ENCODE data around the gene AKAP3. TPM values are rescaled to one million over a fixed set of nuclear protein-coding genes. Genes with fewer than 3 reads are reported as not detected.

Gene AKAP3
- total RNA-seq, 1 donor from 2014 or later: 0.55 TPM

DNA sequence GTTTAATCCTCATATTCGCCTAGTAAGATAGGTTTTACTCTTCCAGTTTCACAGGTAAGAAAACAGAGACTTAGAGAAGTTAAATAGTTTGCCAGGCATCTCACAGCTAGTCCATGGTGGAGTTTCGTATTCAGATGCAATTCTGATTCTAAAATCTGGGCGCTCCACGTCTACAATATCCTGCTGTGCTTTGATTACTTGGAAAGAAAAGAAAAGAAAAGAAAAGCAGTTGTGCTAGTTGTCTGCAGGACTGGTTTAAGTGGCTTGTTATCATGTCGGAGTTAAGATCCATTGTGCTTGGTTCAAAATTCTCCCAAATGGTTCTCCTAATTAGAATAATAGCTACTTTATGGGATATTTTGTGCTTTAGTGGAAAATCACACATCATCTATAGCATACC, 18.6 kb downstream of the AKAP3 start:
- H3K4me3 Mint-ChIP-seq (ENCODE audit: low read depth): no peak overlapping the region
- H3K27ac Mint-ChIP-seq: no peak overlapping the region
- H3K36me3 Mint-ChIP-seq (ENCODE audit: low read depth): no peaks in the 10 kb centered on the region
- peaks cover 26% of the 10 kb centered on the region for H3K27me3 Mint-ChIP-seq (ENCODE audit: low read depth)
- no peaks in the 10 kb centered on the region for H3K4me1 Mint-ChIP-seq (ENCODE audit: low read depth)
- intact Hi-C loops (cut with micrococcal nuclease): no loop called here
- DNase-seq (ENCODE audit: low spot score): no peak
- no peaks in the 10 kb centered on the region for H3K9me3 Mint-ChIP-seq

DNA sequence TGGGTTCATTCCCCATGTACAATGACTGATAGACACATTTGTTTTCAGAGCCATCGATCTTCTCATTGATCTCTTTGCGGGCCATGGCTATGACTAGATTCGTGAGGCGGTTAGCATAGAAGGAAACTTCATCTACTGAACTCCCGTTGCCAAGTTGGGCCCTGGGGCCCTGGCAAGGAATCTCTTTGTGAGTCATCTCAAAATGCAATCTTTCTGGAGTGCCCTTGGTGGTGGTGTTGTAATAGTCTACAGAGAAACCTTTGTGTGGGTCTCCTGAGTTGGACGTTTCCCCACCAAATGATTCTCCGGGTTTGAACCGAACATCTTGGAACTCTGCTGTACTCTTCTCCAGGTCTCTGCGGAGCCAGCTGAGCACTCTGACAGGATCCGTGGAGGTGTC, 20.4 kb downstream of the AKAP3 start:
- no peak for DNase-seq (ENCODE audit: low spot score)
- Mint-ChIP-seq H3K9me3 (no peaks in the 10 kb centered on the region), H3K27me3 (ENCODE audit: low read depth) (peaks cover 32% of the 10 kb centered on the region), H3K4me3 (ENCODE audit: low read depth) (no peak overlapping the region), H3K27ac (no peak overlapping the region), H3K36me3 (ENCODE audit: low read depth) (no peaks in the 10 kb centered on the region), H3K4me1 (ENCODE audit: low read depth) (no peaks in the 10 kb centered on the region)
- intact Hi-C loops (cut with micrococcal nuclease): no loop called here

DNA sequence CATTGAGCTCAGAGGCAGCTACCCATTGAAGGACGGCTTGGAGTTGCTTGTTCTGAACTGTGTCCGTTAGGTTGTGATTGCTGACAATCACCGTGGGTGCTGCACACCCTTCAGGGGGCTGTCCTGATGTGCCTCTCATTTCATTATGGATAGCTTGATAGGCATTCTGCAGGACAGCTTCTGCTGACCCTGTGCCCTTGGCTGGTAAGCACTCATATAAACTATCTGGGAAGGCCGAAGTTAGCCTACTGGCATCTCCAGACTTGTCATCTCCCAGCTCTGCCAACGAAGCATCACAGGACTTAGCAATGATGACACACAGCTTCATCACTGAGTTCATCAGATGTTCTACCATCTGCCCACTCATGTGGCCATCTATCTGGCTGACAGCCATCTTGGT, 22.3 kb downstream of the AKAP3 start:
- Mint-ChIP-seq H3K36me3 (ENCODE audit: low read depth) (no peaks in the 10 kb centered on the region), H3K4me1 (ENCODE audit: low read depth) (no peaks in the 10 kb centered on the region), H3K4me3 (ENCODE audit: low read depth) (no peak overlapping the region), H3K9me3 (no peaks in the 10 kb centered on the region), H3K27ac (no peak overlapping the region), H3K27me3 (ENCODE audit: low read depth) (peaks cover 42% of the 10 kb centered on the region)
- intact Hi-C loops (cut with micrococcal nuclease): no loop called here
- no peak for DNase-seq (ENCODE audit: low spot score)

DNA sequence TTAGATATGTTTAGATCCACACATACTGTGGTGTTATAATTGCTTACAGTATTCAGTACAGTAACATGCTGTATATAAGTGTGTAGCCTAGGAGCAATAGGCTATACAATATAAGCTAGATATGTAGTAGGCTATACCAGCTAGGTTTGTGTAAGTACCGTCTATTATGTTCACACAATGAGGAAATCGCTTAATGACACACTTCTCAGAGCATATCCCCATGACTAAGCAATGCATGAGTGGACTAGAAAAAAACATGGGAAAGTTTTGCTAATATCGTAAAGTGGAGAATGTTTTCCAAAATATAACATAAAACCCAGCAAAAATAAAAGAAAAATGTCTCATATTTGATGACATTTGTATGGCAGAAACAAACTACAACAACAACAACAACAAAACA, 27.3 kb downstream of the AKAP3 start:
- H3K4me3 Mint-ChIP-seq (ENCODE audit: low read depth): no peak overlapping the region
- DNase-seq (ENCODE audit: low spot score): no peak
- no peak overlapping the region for H3K27ac Mint-ChIP-seq
- H3K36me3 Mint-ChIP-seq (ENCODE audit: low read depth): no peaks in the 10 kb centered on the region
- no peaks in the 10 kb centered on the region for H3K9me3 Mint-ChIP-seq
- intact Hi-C loops (cut with micrococcal nuclease): no loop called here
- peaks cover 25% of the 10 kb centered on the region for H3K27me3 Mint-ChIP-seq (ENCODE audit: low read depth)
- H3K4me1 Mint-ChIP-seq (ENCODE audit: low read depth): no peaks in the 10 kb centered on the region

DNA sequence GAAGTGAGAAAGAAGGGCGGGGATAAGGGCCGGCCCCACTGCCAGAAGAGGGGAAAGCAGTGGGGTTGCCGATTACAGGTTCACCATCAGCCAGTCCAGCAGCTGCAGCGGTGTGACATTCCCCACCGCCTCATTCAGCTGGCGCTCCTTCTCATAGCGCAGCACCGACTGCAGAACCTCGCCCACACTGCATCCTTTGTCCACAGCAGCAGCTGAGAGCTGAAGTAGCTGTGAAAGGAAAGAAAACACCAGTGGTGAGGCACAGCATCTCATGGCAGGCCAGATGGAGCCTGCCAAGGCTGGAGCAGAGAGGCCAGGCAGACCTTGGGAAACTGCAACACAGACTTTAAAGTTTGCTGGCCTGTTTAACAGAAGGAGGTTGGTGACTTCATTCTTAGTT, 33.2 kb downstream of the AKAP3 start:
- Mint-ChIP-seq H3K36me3 (ENCODE audit: low read depth) (peaks cover 24% of the 10 kb centered on the region), H3K9me3 (no peaks in the 10 kb centered on the region), H3K4me1 (ENCODE audit: low read depth) (no peaks in the 10 kb centered on the region), H3K27me3 (ENCODE audit: low read depth) (no peaks in the 10 kb centered on the region), H3K4me3 (ENCODE audit: low read depth) (no peak overlapping the region), H3K27ac (no peak overlapping the region)
- DNase-seq (ENCODE audit: low spot score): no peak
- intact Hi-C loops (cut with micrococcal nuclease): no loop called here

DNA sequence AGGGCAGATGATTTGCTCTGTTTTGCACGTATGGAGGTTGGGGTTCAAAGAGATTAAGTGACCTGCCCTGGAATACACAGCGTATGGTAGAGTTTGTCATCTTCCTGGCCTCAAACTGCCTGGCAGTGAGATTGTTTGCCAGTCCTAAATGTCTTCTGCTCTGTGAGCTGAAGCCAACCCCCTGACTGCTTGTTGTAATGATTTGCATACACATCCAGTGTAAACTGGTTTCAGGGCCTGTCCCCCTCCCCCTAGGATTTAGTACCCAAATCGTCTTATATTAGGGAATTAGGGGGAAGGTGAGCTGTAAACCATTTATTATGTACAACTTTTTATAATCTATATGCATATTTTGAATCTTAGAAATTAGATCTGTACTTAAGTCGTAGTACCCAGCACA, 38.4 kb downstream of the AKAP3 start:
- H3K27ac Mint-ChIP-seq: no peak overlapping the region
- no peaks in the 10 kb centered on the region for H3K9me3 Mint-ChIP-seq

DNA sequence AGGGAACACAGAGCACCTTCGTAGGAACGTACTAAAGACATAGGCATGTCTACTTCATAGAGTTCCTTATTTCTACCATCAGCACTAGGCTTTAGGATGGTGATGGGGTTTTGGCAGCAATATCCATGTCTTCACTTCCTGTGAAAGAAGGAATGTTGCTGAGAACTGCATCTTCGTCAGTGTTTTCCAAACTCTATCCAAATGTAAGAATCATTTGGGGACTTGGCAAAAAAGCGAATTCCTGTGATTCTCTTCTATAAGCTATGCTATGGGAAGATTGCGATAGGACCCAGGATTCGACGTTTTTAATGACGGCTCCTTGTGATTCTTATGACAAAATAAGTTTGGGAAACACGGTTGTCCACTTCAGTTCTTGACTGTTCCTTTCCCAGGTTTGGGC, 39.8 kb downstream of the AKAP3 start:
- Mint-ChIP-seq H3K4me1 (ENCODE audit: low read depth) (peaks cover 12% of the 10 kb centered on the region), H3K27me3 (ENCODE audit: low read depth) (no peaks in the 10 kb centered on the region), H3K4me3 (ENCODE audit: low read depth) (no peak overlapping the region), H3K27ac (no peak overlapping the region), H3K9me3 (no peaks in the 10 kb centered on the region), H3K36me3 (ENCODE audit: low read depth) (peaks cover 23% of the 10 kb centered on the region)
- intact Hi-C loops (cut with micrococcal nuclease): loop anchor here (10.0 kb wide), 1 partner anchor 146 kb away; no protein-coding TSS in a partner anchor
- DNase-seq (ENCODE audit: low spot score): no peak

More for the DNA sequence above, 38.4 kb downstream of the AKAP3 start:
- Mint-ChIP-seq H3K4me1 (ENCODE audit: low read depth) (peaks cover 7% of the 10 kb centered on the region), H3K36me3 (ENCODE audit: low read depth) (peaks cover 32% of the 10 kb centered on the region), H3K27me3 (ENCODE audit: low read depth) (no peaks in the 10 kb centered on the region), H3K4me3 (ENCODE audit: low read depth) (no peak overlapping the region)
- intact Hi-C loops (cut with micrococcal nuclease): no loop called here
- no peak for DNase-seq (ENCODE audit: low spot score)

DNA sequence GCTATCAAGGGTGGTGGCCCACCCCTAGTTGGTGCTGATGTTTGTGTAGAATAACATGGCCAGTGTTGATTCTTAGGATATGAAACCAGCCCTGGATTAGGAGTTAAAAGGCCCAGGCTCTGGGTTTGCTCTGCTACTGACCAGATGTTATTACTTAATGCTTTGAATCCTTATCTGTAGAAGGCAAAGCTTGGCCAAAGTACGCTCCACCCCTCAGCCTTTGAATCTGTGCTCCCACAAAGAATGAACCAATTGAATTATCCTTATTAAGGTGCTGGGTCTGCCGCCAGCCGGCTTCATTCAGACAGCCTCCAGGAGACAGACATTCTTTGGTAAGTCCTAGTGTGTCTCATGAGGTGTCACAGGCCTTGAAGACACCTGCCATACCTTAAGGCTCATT, 41.8 kb downstream of the AKAP3 start:
- Mint-ChIP-seq H3K36me3 (ENCODE audit: low read depth) (peaks cover 10% of the 10 kb centered on the region), H3K27me3 (ENCODE audit: low read depth) (peaks cover 14% of the 10 kb centered on the region), H3K9me3 (no peaks in the 10 kb centered on the region), H3K4me1 (ENCODE audit: low read depth) (peaks cover 12% of the 10 kb centered on the region), H3K4me3 (ENCODE audit: low read depth) (peak overlapping the region; percentile 35), H3K27ac (no peak overlapping the region)
- intact Hi-C loops (cut with micrococcal nuclease): loop anchor here (10.0 kb wide), 1 partner anchor 148 kb away; no protein-coding TSS in a partner anchor
- DNase-seq (ENCODE audit: low spot score): no peak

DNA sequence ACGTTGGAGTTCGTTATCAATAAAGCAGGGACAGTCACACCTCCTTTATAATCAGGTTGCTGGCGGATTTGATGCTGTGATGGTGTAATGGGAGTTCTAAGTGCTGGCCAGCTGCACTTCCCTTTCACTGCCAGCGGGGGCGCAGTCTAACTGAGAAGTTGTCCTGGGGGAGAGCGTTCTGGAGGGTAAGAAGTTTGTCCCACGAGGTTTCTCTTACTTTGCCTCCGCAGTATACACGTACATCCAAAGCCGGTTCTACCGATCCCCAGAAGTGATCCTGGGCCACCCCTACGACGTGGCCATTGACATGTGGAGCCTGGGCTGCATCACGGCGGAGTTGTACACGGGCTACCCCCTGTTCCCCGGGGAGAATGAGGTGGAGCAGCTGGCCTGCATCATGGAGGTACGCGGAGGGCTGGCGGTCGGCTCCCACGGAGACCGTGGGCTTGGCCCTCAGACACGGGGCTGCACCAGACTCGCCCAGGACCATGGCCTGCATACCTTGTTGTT, 44.1 kb downstream of the AKAP3 start:
- Mint-ChIP-seq H3K27me3 (ENCODE audit: low read depth) (peaks cover 20% of the 10 kb centered on the region), H3K27ac (peak overlapping the region; percentile 85), H3K9me3 (no peaks in the 10 kb centered on the region), H3K36me3 (ENCODE audit: low read depth) (peaks cover 2% of the 10 kb centered on the region), H3K4me1 (ENCODE audit: low read depth) (peaks cover 12% of the 10 kb centered on the region), H3K4me3 (ENCODE audit: low read depth) (peak overlapping the region; percentile 93)
- peak; percentile 70 for DNase-seq (ENCODE audit: low spot score)
- intact Hi-C loops (cut with micrococcal nuclease): loop anchor here (1.0 to 10.0 kb wide), 2 partner anchors 45 to 150 kb away; partner anchors contain the start of genes AKAP3 and NDUFA9

DNA sequence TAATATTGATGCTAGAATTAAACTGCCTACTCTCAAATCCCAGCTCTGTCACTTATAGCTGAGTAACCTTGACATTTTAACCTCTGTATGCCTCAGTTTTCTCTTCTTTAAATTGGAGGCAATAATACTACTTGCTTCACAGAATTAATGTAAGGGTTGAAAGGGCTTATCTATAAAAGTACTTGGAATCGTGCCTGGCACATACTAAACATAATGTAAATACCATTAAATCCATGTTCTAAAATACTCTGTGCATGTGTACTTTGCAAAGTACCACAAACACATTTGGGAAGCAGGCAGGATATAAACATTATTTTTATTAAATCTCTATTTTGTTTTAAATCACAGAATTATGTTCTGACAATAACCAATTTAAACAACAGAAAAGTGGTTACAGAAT, 44.9 kb downstream of the AKAP3 start:
- H3K4me3 Mint-ChIP-seq (ENCODE audit: low read depth): no peak overlapping the region
- H3K9me3 Mint-ChIP-seq: no peaks in the 10 kb centered on the region
- DNase-seq (ENCODE audit: low spot score): no peak
- peaks cover 20% of the 10 kb centered on the region for H3K27me3 Mint-ChIP-seq (ENCODE audit: low read depth)
- intact Hi-C loops (cut with micrococcal nuclease): loop anchor here (1.0 to 10.0 kb wide), 2 partner anchors 45 to 151 kb away; partner anchors contain the start of genes AKAP3 and NDUFA9
- no peaks in the 10 kb centered on the region for H3K36me3 Mint-ChIP-seq (ENCODE audit: low read depth)
- no peak overlapping the region for H3K27ac Mint-ChIP-seq
- peaks cover 12% of the 10 kb centered on the region for H3K4me1 Mint-ChIP-seq (ENCODE audit: low read depth)

DNA sequence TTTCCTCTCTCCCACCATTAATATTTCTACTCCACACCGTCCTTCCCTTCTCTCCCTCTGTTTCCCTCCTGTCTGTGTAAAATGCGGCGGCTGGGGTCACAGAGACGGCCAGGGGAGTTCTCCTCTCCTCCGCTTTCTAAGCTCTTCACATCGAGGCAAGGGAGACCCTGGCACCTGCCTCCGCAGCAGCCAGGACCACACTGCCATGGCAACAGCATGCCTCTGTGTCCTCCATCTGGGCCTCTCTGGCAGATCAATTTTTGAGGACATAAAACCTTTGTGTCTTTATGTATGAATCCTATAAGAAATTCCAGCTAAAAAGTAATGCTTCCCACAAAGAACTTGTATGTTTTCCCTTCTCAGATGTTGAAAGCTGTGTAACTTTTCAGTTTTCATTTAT, 45.4 kb downstream of the AKAP3 start:
- peaks cover 20% of the 10 kb centered on the region for H3K27me3 Mint-ChIP-seq (ENCODE audit: low read depth)
- intact Hi-C loops (cut with micrococcal nuclease): loop anchor here (10.0 kb wide), 1 partner anchor 151 kb away; no protein-coding TSS in a partner anchor
- H3K27ac Mint-ChIP-seq: no peak overlapping the region
- H3K4me3 Mint-ChIP-seq (ENCODE audit: low read depth): no peak overlapping the region
- no peaks in the 10 kb centered on the region for H3K9me3 Mint-ChIP-seq
- H3K36me3 Mint-ChIP-seq (ENCODE audit: low read depth): no peaks in the 10 kb centered on the region
- peaks cover 12% of the 10 kb centered on the region for H3K4me1 Mint-ChIP-seq (ENCODE audit: low read depth)
- DNase-seq (ENCODE audit: low spot score): no peak

DNA sequence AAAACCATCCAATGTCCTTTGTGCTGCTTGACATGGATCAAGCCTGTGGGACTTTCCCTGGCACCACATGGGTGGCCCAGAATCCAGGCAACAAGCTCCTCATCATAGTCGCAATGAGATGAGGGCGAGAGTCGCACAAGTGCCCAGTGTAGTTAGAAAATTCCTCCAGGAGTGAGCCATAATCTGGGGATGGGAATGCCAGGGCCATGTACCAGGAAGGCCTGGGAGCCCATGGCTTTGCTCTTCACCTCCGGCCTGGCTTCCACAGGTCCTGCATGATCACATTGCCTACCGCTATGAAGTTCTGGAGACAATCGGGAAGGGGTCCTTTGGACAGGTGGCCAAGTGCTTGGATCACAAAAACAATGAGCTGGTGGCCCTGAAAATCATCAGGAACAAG, 53.0 kb downstream of the AKAP3 start:
- H3K36me3 Mint-ChIP-seq (ENCODE audit: low read depth): no peaks in the 10 kb centered on the region
- DNase-seq (ENCODE audit: low spot score): no peak
- intact Hi-C loops (cut with micrococcal nuclease): no loop called here
- H3K27me3 Mint-ChIP-seq (ENCODE audit: low read depth): peaks cover 13% of the 10 kb centered on the region
- H3K4me3 Mint-ChIP-seq (ENCODE audit: low read depth): no peak overlapping the region
- no peak overlapping the region for H3K27ac Mint-ChIP-seq
- no peaks in the 10 kb centered on the region for H3K9me3 Mint-ChIP-seq
- no peaks in the 10 kb centered on the region for H3K4me1 Mint-ChIP-seq (ENCODE audit: low read depth)

DNA sequence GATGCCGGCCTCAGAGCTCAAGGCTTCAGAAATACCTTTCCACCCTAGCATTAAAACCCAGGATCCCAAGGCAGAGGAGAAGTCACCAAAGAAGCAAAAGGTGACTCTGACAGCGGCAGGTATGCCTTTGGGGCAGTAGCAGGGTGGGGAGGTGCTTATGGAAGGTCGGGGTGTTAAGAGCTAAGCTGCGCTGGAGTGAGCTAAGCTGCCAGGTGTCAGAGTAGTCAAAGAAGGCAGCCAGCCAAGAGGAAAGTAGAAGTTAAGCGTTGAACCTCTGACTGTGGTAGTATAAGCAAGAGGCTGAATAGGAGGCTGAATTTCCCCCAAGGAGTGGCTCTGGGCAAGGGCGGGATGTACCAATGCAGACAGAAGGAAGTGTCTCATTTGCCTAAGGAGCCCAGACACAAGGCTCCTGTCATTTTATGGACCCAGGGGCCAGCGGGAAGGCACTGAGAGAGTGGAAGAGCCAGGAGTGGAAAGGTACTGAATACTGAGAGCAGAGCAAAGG, 57.6 kb downstream of the AKAP3 start:
- H3K36me3 Mint-ChIP-seq (ENCODE audit: low read depth): no peaks in the 10 kb centered on the region
- H3K27ac Mint-ChIP-seq: no peak overlapping the region
- no peaks in the 10 kb centered on the region for H3K4me1 Mint-ChIP-seq (ENCODE audit: low read depth)
- no peak overlapping the region for H3K4me3 Mint-ChIP-seq (ENCODE audit: low read depth)
- intact Hi-C loops (cut with micrococcal nuclease): no loop called here
- no peaks in the 10 kb centered on the region for H3K9me3 Mint-ChIP-seq
- DNase-seq (ENCODE audit: low spot score): no peak
- peaks cover 11% of the 10 kb centered on the region for H3K27me3 Mint-ChIP-seq (ENCODE audit: low read depth)
